Measurements from ENCODE around the gene ZNF14.

GRCh38 chr19:19719798-19720197, 13.1 kb downstream of the ZNF14 start:
- TF ChIP-seq CTCF (IDR thresholded peaks at IDR 0.05) (no peak), POLR2A (IDR thresholded peaks at IDR 0.05) (no peak), POLR2AphosphoS5 (IDR thresholded peaks at IDR 0.05) (no peak)

Measured in breast epithelium (tissue), 3 donors.